Measurements from ENCODE around the gene FLVCR1.

Gene FLVCR1

DNA sequence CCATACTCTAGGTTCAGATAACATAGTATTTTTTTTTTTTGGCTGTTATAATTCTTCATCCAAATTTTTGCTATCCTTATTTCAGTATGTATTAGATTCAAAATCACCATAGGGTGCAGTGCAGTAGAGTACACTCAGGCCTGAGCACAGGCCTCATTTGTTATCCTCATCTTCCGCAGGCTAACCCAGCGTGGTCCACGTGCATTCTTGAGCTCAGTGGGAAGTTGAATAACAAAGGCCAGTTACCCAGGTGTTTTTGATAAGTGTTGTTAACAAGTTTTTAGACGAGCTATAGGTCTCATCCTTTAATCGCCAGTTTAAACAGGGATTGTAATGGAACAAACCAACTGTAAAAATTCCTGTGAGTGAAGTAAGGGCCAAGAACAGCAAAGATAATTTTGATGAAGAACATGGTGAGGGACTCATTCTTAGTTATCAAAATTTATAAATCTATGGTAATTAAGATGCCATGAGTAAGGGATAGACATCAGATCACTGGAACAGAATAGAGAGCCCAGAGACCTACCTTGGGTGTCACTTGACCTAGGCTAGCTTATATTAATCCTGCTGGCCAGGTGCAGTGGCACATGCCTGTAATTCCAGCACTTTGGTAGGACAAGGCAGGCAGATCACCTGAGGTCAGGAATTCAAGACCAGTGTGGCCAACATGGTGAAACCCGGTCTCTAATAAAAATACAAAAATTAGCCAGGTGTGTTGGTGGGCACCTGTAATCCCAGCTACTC lies 22.0 kb downstream of the FLVCR1 start:
- peaks cover 13 to 38% (median 32%) of the 10 kb centered on the region in 3 donors for H3K36me3 ChIP-seq
- no peaks in the 10 kb centered on the region for H3K9me3 ChIP-seq
- no peak for TF ChIP-seq CTCF (IDR thresholded peaks at IDR 0.05)
- no peaks in the 10 kb centered on the region for H3K4me1 ChIP-seq
- H3K4me3 ChIP-seq = no peak overlapping the region
- intact Hi-C loops (cut with DNase I; ENCODE audit: low total_unique reads) = no loop called here
- no peaks in the 10 kb centered on the region for H3K27me3 ChIP-seq
- no peak for DNase-seq
- no peak overlapping the region for H3K27ac ChIP-seq

DNA sequence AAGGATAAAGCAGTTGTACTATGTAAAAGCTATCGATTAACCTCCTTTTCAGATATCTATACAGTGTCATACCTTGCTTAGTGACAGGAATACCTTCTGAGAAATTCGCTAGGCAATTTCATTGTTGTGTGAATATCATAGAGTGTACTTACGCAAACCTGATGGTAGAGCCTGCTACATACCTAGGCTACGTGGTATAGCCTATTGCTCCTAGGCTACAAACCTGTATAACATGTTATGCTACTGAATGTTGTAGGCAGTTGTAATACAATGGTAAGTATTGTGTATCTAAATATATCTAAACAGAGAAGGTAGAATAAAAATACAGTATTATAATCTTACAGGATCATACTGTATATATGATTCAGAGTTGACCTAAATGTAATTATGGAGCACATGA lies 26.5 kb downstream of the FLVCR1 start:
- TF ChIP-seq CTCF (IDR thresholded peaks at IDR 0.05) = no peak

GRCh38 chr1:212892108-212892507 lies 34.0 kb downstream of the FLVCR1 start:
- H3K4me3 ChIP-seq = no peak overlapping the region
- peaks cover 57 to 94% (median 83%) of the 10 kb centered on the region in 3 donors for H3K36me3 ChIP-seq

More for the DNA sequence above, 26.5 kb downstream of the FLVCR1 start:
- DNase-seq = no peak
- H3K36me3 ChIP-seq = peaks cover 40 to 67% (median 47%) of the 10 kb centered on the region in 3 donors
- H3K9me3 ChIP-seq = no peaks in the 10 kb centered on the region
- H3K4me1 ChIP-seq = no peaks in the 10 kb centered on the region
- no peaks in the 10 kb centered on the region for H3K27me3 ChIP-seq
- no peak overlapping the region for H3K27ac ChIP-seq
- intact Hi-C loops (cut with DNase I; ENCODE audit: low total_unique reads) = no loop called here
- H3K4me3 ChIP-seq = no peak overlapping the region

GRCh38 chr1:212899845-212900244 lies 41.8 kb downstream of the FLVCR1 start:
- no peak for TF ChIP-seq CTCF (IDR thresholded peaks at IDR 0.05)
- Histone ChIP-seq H3K9me3 (peaks cover 4 to 34% (median 30%) of the 10 kb centered on the region in 3 donors), H3K36me3 (peaks cover 44 to 53% (median 50%) of the 10 kb centered on the region in 3 donors), H3K4me1 (no peaks in the 10 kb centered on the region), H3K4me3 (no peak overlapping the region), H3K27ac (no peak overlapping the region), H3K27me3 (no peaks in the 10 kb centered on the region)
- intact Hi-C loops (cut with DNase I; ENCODE audit: low total_unique reads) = no loop called here
- DNase-seq = no peak

More at GRCh38 chr1:212892108-212892507, 34.0 kb downstream of the FLVCR1 start:
- H3K4me1 ChIP-seq = no peaks in the 10 kb centered on the region
- intact Hi-C loops (cut with DNase I; ENCODE audit: low total_unique reads) = no loop called here
- no peaks in the 10 kb centered on the region for H3K27me3 ChIP-seq
- H3K9me3 ChIP-seq = no peaks in the 10 kb centered on the region
- DNase-seq = no peak
- no peak overlapping the region for H3K27ac ChIP-seq
- TF ChIP-seq CTCF (IDR thresholded peaks at IDR 0.05) = no peak

DNA sequence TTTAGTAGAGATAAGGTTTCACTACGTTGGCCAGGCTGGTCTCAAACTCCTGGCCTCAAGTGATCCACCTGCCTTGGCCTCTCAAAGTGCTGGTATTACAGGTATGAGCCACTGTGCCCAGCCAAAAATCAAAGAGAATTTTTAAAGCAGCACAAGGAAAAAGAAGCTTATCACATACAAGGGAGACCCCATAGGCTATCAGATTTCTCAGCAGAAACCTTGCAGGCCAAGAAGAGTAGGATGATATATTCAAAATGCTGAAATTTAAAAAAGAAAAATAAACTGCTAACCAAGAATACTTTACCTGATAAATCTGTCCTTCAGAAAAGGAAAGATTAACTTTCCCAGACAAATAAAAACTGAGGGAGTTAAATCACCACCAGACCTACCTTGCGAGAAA lies 43.2 kb downstream of the FLVCR1 start:
- no peak for TF ChIP-seq CTCF (IDR thresholded peaks at IDR 0.05)
- intact Hi-C loops (cut with DNase I; ENCODE audit: low total_unique reads) = no loop called here
- no peaks in the 10 kb centered on the region for H3K27me3 ChIP-seq
- peaks cover 32 to 39% (median 36%) of the 10 kb centered on the region in 3 donors for H3K36me3 ChIP-seq
- H3K4me1 ChIP-seq = no peaks in the 10 kb centered on the region
- H3K27ac ChIP-seq = no peak overlapping the region
- no peak overlapping the region for H3K4me3 ChIP-seq
- H3K9me3 ChIP-seq = peaks cover 4 to 34% (median 30%) of the 10 kb centered on the region in 3 donors
- no peak for DNase-seq

Data from tibial artery (tissue), 4 donors.